SK-N-MC (cell line): ENCODE measurements around the gene DEGS2.

Experiments
- EZH2 ChIP-seq: fragments of 200-600 bp; sonication (generic); IDR thresholded peaks from one replicate; pipeline ENCODE4 v1.6.1; 2017; ENCODE audit warnings: antibody characterized with exemption
- POLR2AphosphoS5 ChIP-seq: IDR thresholded peaks from 2 replicates; pipeline ENCODE4 v1.6.1; 2012; ENCODE audit warnings: mild to moderate bottlenecking, low read depth, low read length, borderline replicate concordance

- TF ChIP-seq EZH2 (no peak), POLR2AphosphoS5 (no peak)
Observed at GRCh38 chr14:100104523-100105300, 54.7 kb downstream of the DEGS2 start.
